ENCODE measurements around the gene BORCS8.

- TF ChIP-seq POLR2A (IDR thresholded peaks at IDR 0.05) = no peak
- TF ChIP-seq CTCF (IDR thresholded peaks at IDR 0.05) = no peak
- no peak for TF ChIP-seq EP300 (IDR thresholded peaks at IDR 0.05)
Observed at GRCh38 chr19:19186742-19187141, 5.2 kb downstream of the BORCS8 start.

Data from ovary (tissue), 3 donors.